ENCODE measurements around the gene TRMT10B. TPM values are rescaled to one million over a fixed set of nuclear protein-coding genes. Genes with fewer than 3 reads are reported as not detected.

The TRMT10B gene
- polyA plus RNA-seq, 3 donors = 5.2 to 12.4 (median 9.4) TPM

GRCh38 chr9:37740631-37741328, 12.8 kb upstream of the TRMT10B start:
- 87% methylated on average over 13 of the region's 15 CpGs for WGBS (ENCODE audit: insufficient coverage)
- H3K36me3 Mint-ChIP-seq = no peaks in the 10 kb centered on the region
- intact Hi-C loops (cut with micrococcal nuclease) = no loop called here

GRCh38 chr9:37745970-37746369, 7.6 kb upstream of the TRMT10B start:
- no peaks in the 10 kb centered on the region for H3K36me3 ChIP-seq (replicated peaks in 1 of 2; ENCODE audit: control insufficient read depth in 1 of 2, insufficient read depth in 2 of 2, low read length in 2 of 2)
- H3K36me3 Mint-ChIP-seq = no peaks in the 10 kb centered on the region

More at GRCh38 chr9:37740631-37741328, 12.8 kb upstream of the TRMT10B start:
- Mint-ChIP-seq H3K4me3 (no peak overlapping the region), H3K27me3 (ENCODE audit: low read depth in 3 of 3) (peaks cover 2% of the 10 kb centered on the region in 3 donors), H3K4me1 (no peaks in the 10 kb centered on the region), H3K27ac (no peak overlapping the region), H3K9me3 (no peaks in the 10 kb centered on the region)
- no peak for DNase-seq
- Histone ChIP-seq H3K9me3 (replicated peaks in 1 of 2; ENCODE audit: control insufficient read depth in 1 of 2, insufficient read depth in 1 of 2, low read length in 2 of 2) (no peaks in the 10 kb centered on the region), H3K27ac (ENCODE audit: low read depth in 1 of 2, low read length in 2 of 2) (no peak overlapping the region), H3K4me1 (ENCODE audit: control insufficient read depth in 1 of 2, insufficient read depth in 2 of 2, low read length in 2 of 2) (no peaks in the 10 kb centered on the region), H3K4me3 (replicated peaks in 1 of 3; ENCODE audit: low read depth in 2 of 3, low read length in 3 of 3) (no peak overlapping the region), H4K20me1 (ENCODE audit: insufficient read depth, low read length) (no peaks in the 10 kb centered on the region), H3K4me2 (replicated peaks; ENCODE audit: extremely low read depth, low read length, poor library complexity, severe bottlenecking) (no peak overlapping the region), H3K27me3 (ENCODE audit: control insufficient read depth in 2 of 2, insufficient read depth in 2 of 2, low read length in 2 of 2) (no peaks in the 10 kb centered on the region), H2AFZ (ENCODE audit: insufficient read depth, low read depth, low read length, poor library complexity, severe bottlenecking) (no peak overlapping the region), H3K9ac (ENCODE audit: insufficient read depth, low read length, poor library complexity, severe bottlenecking) (no peak overlapping the region), H3K36me3 (replicated peaks in 1 of 2; ENCODE audit: control insufficient read depth in 1 of 2, insufficient read depth in 2 of 2, low read length in 2 of 2) (no peaks in the 10 kb centered on the region), H3K79me2 (ENCODE audit: insufficient read depth, low read length) (no peaks in the 10 kb centered on the region)
- TF ChIP-seq, protein P1, sequence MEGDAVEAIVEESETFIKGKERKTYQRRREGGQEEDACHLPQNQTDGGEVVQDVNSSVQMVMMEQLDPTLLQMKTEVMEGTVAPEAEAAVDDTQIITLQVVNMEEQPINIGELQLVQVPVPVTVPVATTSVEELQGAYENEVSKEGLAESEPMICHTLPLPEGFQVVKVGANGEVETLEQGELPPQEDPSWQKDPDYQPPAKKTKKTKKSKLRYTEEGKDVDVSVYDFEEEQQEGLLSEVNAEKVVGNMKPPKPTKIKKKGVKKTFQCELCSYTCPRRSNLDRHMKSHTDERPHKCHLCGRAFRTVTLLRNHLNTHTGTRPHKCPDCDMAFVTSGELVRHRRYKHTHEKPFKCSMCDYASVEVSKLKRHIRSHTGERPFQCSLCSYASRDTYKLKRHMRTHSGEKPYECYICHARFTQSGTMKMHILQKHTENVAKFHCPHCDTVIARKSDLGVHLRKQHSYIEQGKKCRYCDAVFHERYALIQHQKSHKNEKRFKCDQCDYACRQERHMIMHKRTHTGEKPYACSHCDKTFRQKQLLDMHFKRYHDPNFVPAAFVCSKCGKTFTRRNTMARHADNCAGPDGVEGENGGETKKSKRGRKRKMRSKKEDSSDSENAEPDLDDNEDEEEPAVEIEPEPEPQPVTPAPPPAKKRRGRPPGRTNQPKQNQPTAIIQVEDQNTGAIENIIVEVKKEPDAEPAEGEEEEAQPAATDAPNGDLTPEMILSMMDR (IDR thresholded peaks at IDR 0.05) = no peak

More at GRCh38 chr9:37745970-37746369, 7.6 kb upstream of the TRMT10B start:
- no peak overlapping the region for H3K4me3 Mint-ChIP-seq
- peaks cover 2 to 9% (median 2%) of the 10 kb centered on the region in 3 donors for H3K27me3 Mint-ChIP-seq (ENCODE audit: low read depth in 3 of 3)
- 42% methylated on average over 5 of the region's 8 CpGs for WGBS (ENCODE audit: insufficient coverage)
- Histone ChIP-seq H3K4me1 (ENCODE audit: control insufficient read depth in 1 of 2, insufficient read depth in 2 of 2, low read length in 2 of 2) (no peaks in the 10 kb centered on the region), H3K9me3 (replicated peaks in 1 of 2; ENCODE audit: control insufficient read depth in 1 of 2, insufficient read depth in 1 of 2, low read length in 2 of 2) (no peaks in the 10 kb centered on the region), H3K79me2 (ENCODE audit: insufficient read depth, low read length) (no peaks in the 10 kb centered on the region), H3K27ac (ENCODE audit: low read depth in 1 of 2, low read length in 2 of 2) (no peak overlapping the region), H3K4me2 (replicated peaks; ENCODE audit: extremely low read depth, low read length, poor library complexity, severe bottlenecking) (no peak overlapping the region), H4K20me1 (ENCODE audit: insufficient read depth, low read length) (no peaks in the 10 kb centered on the region), H3K27me3 (ENCODE audit: control insufficient read depth in 2 of 2, insufficient read depth in 2 of 2, low read length in 2 of 2) (no peaks in the 10 kb centered on the region), H3K9ac (ENCODE audit: insufficient read depth, low read length, poor library complexity, severe bottlenecking) (no peak overlapping the region), H2AFZ (ENCODE audit: insufficient read depth, low read depth, low read length, poor library complexity, severe bottlenecking) (no peak overlapping the region), H3K4me3 (replicated peaks in 1 of 3; ENCODE audit: low read depth in 2 of 3, low read length in 3 of 3) (no peak overlapping the region)
- H3K9me3 Mint-ChIP-seq = no peaks in the 10 kb centered on the region
- H3K27ac Mint-ChIP-seq = peak overlapping the region in 1 of 7 donors; percentile 59
- no peaks in the 10 kb centered on the region for H3K4me1 Mint-ChIP-seq
- TF ChIP-seq, protein P1 (IDR thresholded peaks at IDR 0.05) = no peak
- DNase-seq = no peak
- intact Hi-C loops (cut with micrococcal nuclease) = loop anchor here (5.0 kb wide), 2 partner anchors 616 to 656 kb away; no protein-coding TSS in a partner anchor

All from CD14-positive monocyte (primary cell).